ENCODE data around the gene APOBEC3G. TPM values are rescaled to one million over a fixed set of nuclear protein-coding genes. Genes with fewer than 3 reads are reported as not detected.

APOBEC3G gene
- total RNA-seq, 3 donors from 2014 or later = 5.7 to 6.2 (median 6.1) TPM

DNA sequence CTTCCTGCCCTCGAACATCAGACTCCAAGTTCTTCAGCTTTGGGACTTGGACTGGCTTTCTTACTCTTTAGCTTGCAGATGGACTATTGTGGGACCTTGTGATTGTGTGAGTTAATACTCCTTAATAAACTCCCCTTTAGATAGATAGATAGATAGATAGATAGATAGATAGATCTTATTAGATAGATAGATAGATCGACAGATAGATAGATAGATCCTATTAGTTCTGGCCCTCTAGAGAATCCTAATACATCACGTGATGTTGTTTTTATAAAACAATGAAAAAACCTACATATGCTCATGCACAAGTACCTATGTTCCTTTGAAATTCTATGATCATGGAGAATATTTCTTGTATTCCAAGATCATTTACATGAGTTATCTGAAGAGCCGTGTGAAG lies 43.9 kb downstream of the APOBEC3G start:
- intact Hi-C loops (cut with DNase I, micrococcal nuclease) = loop anchor here (5.0 to 10.0 kb wide), 2 partner anchors 114 to 256 kb away; no protein-coding TSS in a partner anchor
- H3K9me3 ChIP-seq = no peaks in the 10 kb centered on the region
- DNase-seq (no peak), ATAC-seq (no peak)
- TF ChIP-seq, protein P1, sequence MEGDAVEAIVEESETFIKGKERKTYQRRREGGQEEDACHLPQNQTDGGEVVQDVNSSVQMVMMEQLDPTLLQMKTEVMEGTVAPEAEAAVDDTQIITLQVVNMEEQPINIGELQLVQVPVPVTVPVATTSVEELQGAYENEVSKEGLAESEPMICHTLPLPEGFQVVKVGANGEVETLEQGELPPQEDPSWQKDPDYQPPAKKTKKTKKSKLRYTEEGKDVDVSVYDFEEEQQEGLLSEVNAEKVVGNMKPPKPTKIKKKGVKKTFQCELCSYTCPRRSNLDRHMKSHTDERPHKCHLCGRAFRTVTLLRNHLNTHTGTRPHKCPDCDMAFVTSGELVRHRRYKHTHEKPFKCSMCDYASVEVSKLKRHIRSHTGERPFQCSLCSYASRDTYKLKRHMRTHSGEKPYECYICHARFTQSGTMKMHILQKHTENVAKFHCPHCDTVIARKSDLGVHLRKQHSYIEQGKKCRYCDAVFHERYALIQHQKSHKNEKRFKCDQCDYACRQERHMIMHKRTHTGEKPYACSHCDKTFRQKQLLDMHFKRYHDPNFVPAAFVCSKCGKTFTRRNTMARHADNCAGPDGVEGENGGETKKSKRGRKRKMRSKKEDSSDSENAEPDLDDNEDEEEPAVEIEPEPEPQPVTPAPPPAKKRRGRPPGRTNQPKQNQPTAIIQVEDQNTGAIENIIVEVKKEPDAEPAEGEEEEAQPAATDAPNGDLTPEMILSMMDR (IDR thresholded peaks at IDR 0.05) = no peak
- peaks cover 5% of the 10 kb centered on the region for H3K4me1 ChIP-seq (ENCODE audit: low read depth)
- no peaks in the 10 kb centered on the region for H3K36me3 ChIP-seq (ENCODE audit: low read depth)
- H3K4me3 ChIP-seq = no peak overlapping the region

DNA sequence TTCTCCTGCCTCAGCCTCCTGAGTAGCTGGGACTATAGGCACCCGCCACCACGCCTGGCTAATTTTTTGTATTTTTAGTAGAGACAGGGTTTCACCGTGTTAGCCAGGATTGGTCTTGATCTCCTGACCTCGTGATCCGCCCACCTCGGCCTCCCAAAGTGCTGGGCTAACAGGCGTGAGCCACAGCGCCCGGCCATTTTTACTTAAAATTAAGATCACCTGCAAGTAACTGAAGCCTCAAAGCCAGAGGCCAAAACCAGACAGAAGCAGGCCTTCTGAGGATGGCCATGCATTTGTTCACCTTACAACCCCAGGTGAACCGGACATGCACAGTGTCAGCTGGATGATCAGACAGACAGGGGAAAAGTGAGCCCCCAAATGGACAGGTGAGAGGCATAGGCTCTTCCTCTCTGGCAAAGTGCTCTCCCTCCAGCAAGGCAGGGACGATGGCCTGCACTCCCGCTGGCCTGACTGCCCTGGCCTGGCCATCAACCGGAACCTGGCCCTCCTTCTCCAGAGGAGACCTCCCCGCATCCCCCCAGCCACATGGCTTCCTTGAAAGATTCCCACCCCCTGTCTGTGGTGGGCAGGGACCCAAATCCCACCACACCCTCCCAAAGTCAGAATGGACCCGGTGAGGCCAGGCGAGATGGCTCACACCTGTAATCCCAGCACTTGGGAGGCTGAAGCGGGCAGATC lies 45.8 kb downstream of the APOBEC3G start:
- Histone ChIP-seq H3K36me3 (ENCODE audit: low read depth) (no peaks in the 10 kb centered on the region), H3K4me3 (no peak overlapping the region), H3K9me3 (no peaks in the 10 kb centered on the region), H3K4me1 (ENCODE audit: low read depth) (peaks cover under 1% of the 10 kb centered on the region)
- TF ChIP-seq, protein P1 (IDR thresholded peaks at IDR 0.05) = no peak
- no peak for ATAC-seq
- intact Hi-C loops (cut with DNase I, micrococcal nuclease) = loop anchor here (5.0 to 10.0 kb wide), 2 partner anchors 116 to 258 kb away; no protein-coding TSS in a partner anchor
- no peak for DNase-seq

DNA sequence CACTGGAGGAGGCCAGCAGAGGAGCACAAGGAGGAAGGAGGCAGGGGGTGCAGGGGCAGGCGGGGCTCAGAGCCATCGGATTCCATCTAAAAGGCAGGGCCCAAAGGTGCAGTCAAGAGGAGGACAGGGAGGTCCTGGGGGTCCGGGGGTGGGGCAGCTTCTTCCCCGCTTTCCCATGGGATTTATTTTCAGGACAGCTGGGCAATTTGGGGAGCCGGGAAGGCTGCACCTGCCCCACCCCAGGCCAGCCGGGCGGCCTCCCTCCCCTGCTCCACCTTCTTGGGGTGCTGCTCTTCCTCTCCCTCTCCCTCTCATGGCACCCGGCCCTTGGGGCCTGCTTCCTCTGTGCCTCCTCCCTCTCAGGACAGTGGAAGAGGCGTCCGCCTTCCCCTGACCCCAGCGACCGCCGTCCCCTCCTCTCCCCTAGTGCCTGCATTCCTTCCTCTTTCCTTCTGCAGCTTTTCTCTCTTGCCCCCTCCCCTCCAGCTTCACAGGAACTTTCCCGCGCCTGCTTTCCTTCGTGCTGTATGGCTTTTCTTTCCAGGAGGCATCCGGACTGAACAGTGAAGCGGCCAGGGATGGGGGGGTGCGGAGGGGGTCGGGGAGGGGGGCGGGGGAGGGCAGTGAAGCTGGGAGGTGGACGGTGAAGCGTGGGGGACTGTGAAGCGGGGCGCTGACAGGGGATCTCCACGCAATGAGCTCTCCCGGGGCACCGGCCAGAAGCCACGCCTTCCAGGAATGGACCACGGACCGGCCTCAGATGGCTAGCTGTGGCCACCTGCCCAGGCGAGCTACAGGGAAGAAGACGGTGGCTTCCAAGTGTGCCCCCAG lies 46.9 kb downstream of the APOBEC3G start:
- TF ChIP-seq, protein P1 (IDR thresholded peaks at IDR 0.05) = no peak
- Histone ChIP-seq H3K9me3 (no peaks in the 10 kb centered on the region), H3K4me1 (ENCODE audit: low read depth) (peaks cover 8% of the 10 kb centered on the region), H3K4me3 (no peak overlapping the region), H3K36me3 (ENCODE audit: low read depth) (no peaks in the 10 kb centered on the region)
- intact Hi-C loops (cut with DNase I, micrococcal nuclease) = loop anchor here (5.0 to 10.0 kb wide), 2 partner anchors 117 to 259 kb away; no protein-coding TSS in a partner anchor
- ATAC-seq = no peak
- DNase-seq = no peak

DNA sequence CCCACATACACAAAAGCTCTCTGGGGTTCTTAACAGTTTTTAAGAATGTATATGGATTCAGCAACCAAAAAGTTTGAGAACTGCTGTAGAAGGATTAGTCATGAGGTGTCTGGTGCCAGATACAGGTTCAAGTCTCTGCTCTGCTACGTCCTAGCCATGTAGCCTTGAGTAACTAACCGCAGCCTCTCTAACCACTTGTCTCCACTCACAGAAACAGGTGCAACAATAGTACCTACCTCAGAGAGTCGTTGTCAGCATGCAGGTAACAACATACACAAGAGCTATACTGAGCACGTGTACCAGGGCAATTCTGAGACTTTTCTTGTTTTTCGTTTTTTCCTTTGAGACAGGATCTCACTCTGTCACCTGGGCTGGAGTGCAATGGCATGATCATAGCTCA lies 48.5 kb downstream of the APOBEC3G start:
- intact Hi-C loops (cut with DNase I, micrococcal nuclease) = loop anchor here in 1 of 2 donors (10.0 kb wide), 1 partner anchor 261 kb away; no protein-coding TSS in a partner anchor
- Histone ChIP-seq H3K4me1 (ENCODE audit: low read depth) (peaks cover 11% of the 10 kb centered on the region), H3K36me3 (ENCODE audit: low read depth) (no peaks in the 10 kb centered on the region), H3K4me3 (no peak overlapping the region), H3K9me3 (no peaks in the 10 kb centered on the region)
- TF ChIP-seq, protein P1 (IDR thresholded peaks at IDR 0.05) = no peak
- DNase-seq (no peak), ATAC-seq (no peak)

DNA sequence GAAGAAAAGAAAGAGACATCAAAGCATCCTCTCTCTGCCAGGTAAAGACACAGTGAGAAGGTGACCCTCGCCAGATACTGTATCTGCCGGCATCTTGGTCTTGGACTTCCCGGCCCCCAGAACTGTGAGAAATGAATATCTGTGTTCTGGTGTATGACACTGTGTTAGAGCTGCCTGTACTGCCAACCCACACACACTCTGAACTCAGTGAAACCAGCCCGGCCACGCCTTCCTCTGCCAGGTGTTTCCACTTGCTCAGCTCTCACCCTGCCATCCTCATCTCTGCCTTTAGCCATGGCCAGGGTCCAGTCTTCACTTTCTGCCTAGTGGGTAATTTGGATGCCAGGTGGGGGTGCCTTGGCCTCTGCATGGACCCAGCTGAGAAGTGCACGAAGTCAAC lies 51.4 kb downstream of the APOBEC3G start:
- ATAC-seq (peak; percentile 53), DNase-seq (peak; percentile 43 to 53 (median 50))
- no peak overlapping the region for H3K4me3 ChIP-seq
- H3K4me1 ChIP-seq (ENCODE audit: low read depth) = peaks cover 17% of the 10 kb centered on the region
- H3K36me3 ChIP-seq (ENCODE audit: low read depth) = no peaks in the 10 kb centered on the region
- TF ChIP-seq, protein P1 (IDR thresholded peaks at IDR 0.05) = no peak
- intact Hi-C loops (cut with DNase I, micrococcal nuclease) = loop anchor here in 1 of 2 donors (10.0 kb wide), 1 partner anchor 264 kb away; no protein-coding TSS in a partner anchor
- no peaks in the 10 kb centered on the region for H3K9me3 ChIP-seq
